HG02571 (cell line): ENCODE data around the gene NCS1.

Source experiments
- ATAC-seq: cut with Tn5 transposase; IDR thresholded peaks from one replicate; pipeline ENCODE4 v1.9.1; 2021; ENCODE audit warnings: mild to moderate bottlenecking, moderate library complexity; ENCODE audit not compliant: unreplicated experiment

NCS1 gene

DNA sequence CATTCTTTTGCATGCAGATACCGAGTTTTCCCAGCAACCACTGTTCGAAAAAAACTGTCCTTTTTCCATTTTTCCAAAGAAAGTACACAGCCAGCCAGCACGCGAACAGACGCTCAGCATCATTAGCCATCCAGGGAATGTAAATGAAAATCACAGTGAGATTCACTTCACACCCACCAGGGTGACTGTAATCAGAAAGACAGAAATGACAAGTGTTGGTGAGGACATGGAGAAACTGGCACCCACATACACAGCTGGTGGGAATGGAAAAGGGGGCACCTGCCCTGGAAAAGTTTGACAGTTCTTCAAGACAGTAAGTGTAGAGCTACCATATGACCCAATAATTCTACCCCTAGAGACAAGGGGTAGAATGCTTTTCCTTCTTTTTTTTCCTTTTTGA lies 25.0 kb upstream of the NCS1 start:
- ATAC-seq = no peak

DNA sequence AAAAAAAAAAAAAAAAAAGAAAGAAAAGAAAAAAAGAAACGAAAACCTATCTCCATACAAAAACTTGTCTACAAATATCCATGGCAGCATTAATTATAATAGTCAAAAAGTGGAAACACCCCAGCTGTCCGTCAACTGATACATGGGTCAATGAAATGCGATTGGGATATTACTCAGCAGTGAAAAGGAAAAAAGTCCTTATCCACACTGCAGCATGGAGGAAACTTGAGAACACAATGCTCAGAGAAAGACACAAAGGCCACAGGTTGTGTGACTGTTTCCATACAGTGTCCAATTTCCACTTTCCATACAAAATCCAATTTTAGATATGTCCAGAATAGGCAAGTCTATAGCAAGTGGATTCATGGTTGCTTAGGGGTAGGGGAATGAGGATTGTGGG lies 24.3 kb upstream of the NCS1 start:
- no peak for ATAC-seq

DNA sequence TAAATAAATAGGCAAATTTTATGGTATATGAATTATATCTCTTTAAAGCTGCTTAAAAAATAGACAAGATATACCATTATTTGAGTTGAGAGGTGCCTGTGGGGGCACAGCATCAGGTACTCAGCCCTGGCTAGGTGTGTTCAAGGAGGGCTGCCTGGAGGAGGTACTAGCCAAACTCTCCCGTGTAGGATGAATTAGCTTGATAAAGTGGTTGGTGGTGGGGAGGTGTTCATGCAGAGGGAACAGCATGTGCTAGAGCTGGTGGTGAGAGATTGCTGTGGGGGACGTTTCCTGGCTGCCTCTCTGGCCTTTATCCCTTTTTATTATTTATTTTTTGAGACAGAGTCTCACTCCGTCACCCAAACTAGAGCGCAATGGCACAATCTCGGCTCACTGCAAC lies 23.2 kb upstream of the NCS1 start:
- no peak for ATAC-seq

DNA sequence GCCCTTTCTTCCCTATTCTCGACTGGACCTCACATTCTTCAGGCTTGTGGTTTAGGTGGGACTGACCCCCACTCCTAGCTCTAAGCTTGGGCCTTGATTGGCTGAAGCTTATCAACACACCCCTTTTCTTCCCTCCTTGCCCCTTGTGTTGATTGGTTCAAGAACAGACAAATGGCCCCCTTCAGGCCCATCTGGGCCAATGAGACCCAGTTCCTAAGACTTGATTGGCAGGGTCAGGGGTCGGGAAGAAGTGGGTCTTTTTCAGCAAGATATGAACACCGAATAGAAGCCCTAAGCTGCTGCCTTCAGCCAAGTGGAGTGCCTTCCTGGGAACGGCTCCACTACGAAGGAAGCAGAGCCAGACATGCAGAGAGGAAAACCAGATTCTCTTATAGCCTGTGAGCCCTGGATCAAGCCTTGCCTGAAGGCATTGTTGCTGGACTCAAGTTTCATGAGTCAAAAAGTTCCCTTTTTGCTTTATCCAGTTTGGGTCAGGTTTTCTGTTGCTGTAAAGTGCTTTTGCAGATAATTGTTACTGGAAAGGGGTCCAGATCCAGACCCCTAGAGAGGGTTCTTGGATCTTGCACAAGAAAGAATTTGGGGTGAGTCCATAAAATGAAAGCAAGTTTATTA lies 22.4 kb upstream of the NCS1 start:
- ATAC-seq = no peak

DNA sequence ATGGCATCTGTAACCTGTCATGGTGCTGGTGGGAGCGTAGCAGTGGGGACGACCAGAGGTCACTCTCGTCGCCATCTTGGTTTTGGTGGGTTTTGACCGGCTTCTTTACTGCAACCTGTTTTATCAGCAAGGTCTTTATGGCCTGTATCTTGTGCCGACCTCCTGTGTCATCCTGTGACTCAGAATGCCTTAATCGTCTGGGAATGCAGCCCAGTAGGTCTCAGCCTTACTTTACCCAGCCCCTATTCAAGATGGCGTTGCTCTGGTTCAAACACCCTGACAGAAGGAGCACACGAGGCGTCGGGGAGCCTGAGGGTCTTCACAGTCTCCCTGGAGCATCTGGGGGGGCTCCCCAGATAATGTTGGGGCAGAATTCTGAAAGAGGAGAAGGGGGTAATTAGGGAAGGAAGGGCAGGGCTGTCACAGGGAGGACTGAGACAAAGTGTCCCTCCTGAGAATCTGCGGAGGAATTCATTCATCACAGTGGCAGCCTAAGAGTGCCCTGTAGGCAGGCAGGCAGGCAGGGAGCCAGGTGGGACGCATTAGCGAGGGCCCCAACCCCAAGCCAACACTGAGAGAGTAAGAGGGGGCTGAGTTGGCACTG lies 21.3 kb upstream of the NCS1 start:
- no peak for ATAC-seq

DNA sequence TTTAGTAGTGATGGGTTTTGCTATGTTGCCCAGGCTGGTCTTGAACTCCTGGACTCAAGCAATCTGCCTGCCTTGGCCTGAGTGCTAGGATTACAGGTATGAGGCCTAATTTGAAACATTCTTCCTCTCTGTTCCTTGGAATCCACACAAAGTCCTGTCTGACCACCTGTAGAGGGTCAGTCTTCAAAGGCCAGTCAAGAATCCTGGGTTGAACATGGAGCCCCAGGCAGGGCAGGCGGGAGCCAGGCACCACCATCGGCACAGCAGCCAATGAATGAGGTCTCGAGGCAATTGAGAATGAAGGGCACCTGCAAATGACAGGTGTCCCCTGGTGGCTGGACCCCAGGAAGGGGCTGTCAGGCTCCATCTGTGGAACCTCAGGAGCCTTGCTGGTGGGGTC lies 17.4 kb upstream of the NCS1 start:
- ATAC-seq = no peak

DNA sequence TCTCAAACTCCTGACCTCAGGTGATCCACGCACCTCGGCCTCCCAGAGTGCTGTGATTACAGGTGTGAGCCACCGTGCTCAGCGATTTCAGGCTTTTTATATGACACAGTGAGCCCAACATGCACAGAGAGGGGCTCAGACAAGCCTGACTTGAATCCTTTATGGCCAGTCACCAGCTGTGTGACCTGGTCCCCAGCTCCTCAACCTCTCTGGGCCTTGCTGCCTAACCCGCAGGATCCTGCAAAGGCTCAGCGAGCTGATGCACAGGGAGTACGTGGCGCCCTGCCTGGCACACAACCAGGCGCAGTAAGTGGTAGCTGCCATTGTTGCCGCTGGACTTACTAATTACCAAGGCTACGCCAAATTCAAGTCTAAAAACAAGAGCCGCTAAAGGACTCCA lies 16.6 kb upstream of the NCS1 start:
- no peak for ATAC-seq

DNA sequence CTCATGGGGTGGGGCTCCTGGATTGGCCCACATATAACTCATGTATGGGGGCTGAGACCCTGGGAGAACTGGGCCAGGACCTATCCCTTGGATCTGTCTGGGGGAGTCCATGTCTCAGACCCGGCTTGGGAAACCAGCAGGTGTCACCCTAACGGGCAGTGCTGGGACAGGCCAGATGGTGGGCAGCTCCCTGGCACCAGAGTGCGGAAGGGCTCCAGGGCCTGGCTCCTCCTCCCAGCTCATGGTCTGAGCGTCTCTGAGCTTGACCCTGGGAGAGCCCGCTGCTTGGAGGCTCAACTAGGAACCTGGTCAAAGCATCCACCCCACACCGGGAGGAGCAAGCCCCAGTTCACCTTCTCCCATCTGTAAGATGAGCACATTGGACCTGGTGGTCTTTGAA lies 15.5 kb upstream of the NCS1 start:
- ATAC-seq = no peak

DNA sequence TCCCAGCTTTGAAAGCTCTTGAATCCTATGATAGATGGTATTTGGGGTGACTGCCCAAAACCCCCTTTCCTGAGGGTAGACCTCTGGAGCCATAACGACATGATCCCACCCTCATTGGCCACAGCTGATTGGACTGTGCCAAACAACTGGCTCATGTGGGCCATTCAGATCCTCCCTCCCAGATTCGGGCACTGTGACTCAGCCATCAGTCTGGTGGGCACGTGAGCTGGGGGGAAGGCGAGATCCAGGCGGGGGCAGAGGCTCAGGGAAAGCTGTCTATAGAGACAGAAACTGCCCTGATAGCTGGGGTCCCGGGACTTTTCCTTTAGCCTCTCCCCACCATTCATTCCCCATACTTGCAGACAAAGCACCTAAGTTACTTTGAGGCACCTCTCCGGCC lies 15.1 kb upstream of the NCS1 start:
- ATAC-seq = no peak

DNA sequence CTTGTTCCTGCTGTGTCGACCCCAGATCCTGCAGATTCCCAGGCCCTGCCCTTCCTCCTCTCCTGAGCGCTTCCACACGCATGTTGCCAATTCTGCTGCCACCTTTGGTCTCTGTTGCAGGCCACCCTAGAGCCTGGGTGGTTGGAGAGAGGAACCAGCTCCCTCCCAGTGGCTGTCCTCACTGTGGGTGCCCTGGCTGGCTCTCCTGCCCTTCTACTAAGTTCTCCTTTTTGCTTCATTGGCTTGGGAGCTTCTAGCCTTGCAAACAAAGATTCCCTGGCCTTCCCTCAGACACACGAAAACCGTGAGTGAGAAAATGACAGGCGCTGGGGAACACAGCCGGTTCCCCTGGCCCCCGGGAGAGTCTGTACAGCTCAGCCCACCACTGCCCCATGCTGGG lies 14.2 kb upstream of the NCS1 start:
- ATAC-seq = no peak

DNA sequence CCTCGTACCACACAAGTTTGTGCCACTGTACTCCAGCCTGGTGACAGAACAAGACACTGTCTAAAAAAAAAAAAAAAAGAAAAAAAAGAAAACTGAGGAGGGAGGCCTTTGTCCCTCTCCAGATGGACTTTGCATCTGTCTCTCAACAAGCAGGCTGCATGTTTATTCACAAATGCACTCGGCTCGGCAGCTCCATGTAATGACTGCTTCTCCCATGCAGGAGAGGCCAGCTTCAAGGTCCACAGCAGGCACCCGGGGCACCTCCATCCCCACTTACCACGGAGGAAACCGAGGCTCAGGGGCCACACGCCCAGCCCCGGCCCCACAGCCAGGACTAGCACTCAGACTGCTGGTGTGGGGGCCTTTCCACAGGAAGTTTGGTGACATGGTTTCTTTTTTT lies 13.1 kb upstream of the NCS1 start:
- no peak for ATAC-seq

DNA sequence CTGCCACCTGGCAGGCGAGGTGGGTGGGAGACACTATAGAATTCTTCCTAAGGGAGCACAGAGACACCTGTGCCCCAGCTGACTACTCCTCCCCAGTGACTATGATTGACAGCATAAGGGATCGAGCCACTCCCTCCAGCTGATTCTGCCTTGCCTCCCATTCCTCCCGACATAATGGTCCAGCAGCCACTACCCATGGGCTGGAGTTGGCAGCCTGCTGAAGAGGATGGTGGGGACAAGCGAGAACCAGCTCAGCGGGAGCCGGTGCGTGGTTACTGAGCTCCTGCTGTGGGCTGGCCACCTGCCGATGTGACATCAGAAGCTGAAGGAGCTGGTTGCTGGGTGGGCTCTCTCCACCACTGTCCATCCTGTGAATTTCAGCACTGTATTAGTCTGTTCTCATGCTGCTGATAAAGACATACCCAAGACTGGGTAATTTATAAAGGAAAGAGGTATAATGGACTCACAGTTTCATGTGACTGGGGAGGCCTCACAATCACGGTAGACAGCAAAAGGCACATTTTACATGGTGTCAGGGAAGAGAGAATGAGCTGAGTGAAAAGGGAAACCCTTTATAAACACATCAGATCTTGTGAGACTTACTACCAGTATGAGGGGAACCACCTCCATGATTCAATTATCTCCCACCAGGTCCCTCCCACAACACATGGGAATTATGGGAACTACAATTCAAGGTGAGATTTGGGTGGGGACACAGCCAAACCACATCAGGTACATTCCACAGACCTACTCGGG lies 12.1 kb upstream of the NCS1 start:
- no peak for ATAC-seq

DNA sequence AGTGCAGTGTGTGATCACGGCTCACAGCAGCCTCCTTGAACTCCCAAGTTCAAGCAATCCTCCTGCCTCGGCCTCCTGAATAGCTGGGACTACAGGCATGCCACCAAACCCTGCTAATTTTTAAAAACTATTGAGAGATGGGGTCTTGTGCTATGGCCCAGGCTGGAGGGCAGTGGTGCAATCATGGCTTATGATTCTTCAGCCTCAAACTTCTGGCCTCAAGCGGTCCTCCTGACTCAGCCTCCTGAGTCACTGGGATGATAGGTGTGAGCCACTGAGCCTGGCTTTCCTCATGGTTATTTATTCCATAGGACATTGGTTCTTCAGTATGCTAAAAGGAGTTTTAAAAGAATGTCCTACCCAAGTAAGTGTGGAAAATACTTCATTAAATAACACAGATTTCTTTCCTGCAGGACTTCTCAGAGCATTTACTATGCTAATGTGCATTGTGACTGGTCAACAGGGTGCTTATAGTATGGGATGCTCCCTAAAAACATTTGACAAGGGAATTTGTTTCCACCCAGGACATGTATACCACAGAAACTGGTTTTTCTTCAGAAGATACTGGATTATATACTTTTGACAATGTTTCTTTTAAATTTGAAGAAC lies 11.2 kb upstream of the NCS1 start:
- ATAC-seq = no peak

DNA sequence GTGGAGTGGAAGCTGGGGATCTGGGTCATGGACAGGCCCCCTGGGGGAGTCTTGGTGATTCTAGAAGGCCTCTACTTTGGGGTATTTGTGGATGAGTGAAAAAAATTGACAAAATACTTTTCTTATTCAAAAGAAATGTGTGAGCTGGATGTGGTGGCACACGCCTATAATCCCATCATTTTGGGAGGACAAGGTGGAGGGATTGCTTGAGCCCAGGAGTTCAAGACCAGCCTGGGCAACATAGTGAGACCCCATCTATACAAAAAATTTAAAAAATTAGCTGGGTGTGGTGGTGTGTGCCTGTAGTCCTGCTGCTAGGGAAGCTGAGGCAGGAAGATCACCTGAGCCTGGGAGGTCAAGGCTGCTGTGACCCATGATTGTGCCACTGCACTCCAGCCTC lies 6.6 kb upstream of the NCS1 start:
- ATAC-seq = no peak

DNA sequence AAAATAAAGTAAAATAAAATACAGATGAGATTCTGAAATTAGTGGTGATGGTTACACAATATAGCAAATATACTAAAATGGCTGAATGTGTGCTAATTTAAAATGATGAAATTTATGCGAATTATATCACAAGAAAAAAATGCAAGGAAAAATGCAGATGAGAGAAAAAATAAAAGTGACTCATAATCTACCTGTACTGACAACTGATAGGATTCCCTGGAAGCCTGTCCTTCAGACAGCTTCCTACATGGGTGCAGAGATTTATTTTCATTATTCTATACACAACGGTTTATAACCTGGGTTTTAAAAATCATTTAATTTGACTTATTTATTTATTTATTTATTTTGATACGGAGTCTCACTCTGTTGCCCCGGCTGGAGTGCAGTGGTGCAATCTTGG lies 5.8 kb upstream of the NCS1 start:
- no peak for ATAC-seq

DNA sequence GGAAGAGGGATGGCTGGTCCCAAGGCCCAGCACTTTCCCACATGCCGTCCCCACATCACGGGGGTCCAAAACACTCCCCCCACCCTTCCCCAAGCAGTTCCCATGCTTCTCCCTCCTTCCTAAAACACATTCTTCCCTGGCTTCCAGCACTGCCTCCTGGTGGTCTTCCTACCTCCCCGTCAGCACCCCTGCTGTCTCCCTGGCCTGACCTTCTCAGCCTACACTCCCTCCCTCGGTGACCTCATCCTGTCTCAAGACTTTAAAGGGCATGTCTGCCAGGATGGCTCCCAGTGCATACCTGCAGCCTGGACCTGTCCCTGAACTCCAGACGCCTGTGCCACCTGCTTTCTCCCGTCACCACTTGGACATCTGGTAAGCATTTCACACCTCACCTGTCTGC lies 4.3 kb upstream of the NCS1 start:
- ATAC-seq = no peak

DNA sequence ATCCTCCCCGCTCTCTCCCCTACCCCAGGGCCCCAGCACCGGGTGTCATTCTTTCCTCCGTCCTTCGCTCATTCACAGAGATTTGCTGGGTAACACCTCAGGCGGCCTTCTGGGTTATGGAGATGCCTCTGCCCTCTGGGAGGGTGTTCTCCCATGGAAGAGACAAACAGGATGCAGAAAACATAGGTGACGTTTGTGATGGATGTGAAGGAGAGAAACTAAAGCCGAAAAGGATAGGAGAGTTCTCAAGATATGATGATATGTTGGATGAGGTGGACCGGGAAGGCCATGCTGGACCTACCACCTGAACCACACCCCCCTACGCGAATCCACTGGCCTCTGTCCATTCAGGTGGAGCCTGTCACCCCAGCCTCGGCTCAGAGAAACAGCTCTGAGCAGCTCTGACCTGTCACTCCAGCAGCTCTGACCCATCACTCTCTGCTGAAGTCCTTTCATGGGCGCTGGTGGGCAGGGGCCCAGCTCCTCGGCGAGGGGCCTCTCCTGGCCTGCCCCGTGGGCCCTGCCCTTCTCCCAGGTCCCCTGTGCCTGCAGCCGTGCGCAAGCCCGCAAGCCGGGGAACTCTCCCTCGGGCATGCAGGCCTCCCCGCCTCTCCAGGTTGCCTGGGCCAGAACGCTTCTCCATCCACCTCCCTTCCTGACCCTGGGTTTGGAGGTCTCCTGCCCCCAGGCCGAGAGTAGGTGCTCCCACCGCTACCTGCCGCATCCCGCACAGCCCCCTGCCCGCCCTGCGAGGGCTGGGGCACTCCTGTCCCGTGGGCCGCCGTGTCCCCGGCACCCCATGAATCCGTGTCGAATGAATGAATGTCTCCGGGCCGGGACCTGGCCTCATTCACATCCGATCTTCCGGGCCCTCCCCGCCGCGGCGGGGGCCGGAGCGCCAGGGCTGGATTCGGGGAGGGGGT lies 717 bp upstream of the NCS1 start:
- ATAC-seq = no peak

DNA sequence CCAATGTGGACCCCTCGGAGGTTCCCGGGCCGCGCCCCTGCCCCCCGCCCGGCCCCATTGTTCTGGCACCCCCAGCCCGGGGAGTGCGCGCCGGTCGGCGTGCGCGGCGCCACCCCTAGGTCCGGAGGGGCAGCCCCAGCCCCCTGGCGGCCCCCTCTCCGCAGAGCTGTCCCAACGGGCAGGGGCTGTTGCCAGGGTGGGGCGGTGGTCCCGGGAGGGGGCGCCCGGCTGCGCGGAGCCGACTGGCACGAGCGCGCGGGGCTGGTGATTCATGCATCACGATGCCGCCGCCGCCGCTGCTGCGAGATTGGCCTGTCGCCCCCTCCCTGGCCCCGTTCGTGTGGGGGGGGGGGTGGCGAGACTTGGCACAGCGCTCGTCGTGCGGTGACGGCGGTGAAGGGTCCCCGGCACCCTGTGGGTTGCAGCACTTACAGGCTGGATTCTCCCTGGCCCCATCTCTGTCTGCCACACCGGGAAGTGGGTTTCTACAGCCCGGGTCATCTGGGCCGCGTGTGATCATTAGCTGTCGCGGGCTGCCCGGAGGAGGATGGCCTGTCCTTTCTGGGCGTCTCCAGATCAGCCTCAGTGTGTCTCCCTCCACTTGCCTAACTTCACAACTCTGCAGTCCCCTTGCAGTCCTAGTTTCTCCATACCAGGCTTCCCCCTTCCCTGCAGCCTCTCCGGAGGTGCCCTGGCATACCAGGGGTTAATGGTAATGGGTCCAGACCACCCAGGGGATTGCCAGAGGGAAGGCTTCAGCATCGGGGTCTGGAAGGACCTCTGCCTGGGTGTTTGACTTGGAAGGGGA lies 858 bp downstream of the NCS1 start:
- ATAC-seq = no peak

DNA sequence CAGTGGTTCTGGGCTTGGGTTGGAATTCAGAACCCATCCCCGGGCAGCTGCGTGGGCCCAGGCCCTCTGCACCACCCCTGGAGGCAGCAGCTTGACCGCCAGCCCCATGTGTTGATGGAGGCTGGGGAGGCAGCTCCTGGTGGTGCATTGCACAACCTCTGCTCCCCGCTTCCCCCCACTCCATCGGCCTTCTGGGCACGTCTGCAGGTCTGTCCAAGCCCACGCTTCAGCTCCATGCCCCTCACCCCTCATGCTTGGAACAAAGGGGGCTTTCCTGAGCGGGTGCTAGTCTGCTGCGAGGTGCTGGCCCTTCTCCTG lies 1.4 kb downstream of the NCS1 start:
- ATAC-seq = no peak

DNA sequence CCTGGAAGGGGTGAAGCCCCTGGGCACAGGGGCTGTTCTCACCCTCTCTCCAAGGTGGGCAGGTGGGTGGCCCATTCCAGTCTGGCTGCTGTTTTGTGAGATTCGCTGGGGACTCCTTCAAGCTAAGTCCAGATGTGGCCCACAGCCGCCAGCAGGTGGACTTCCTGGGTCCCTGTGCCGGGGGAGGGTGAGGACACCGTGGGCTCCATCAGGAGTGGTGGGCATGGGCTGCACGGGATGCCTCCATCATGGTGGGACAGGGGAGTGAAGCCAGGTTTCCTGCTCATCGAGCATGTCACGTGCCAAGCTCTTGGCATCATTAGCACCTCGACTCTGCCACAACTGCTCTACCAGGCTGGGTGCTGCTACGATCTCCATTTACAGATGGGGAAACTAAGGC lies 1.8 kb downstream of the NCS1 start:
- no peak for ATAC-seq
